Esophagus muscularis mucosa (tissue), 4 donors: Measurements from ENCODE around the gene DSCAML1. TPM values are rescaled to one million over a fixed set of nuclear protein-coding genes. Genes with fewer than 3 reads are reported as not detected.
"Not testable (repeated sequence)": the region's sequence is repeated elsewhere in the genome, so short reads cannot be mapped to it uniquely, and the experiment has no call there.

Experiments used
- DNase-seq: peaks from one replicate; pipeline ENCODE4 v3.0.0-alpha.2; 2017; ENCODE audit errors: extremely low spot score
- H3K27ac ChIP-seq, 4 donors: fragments of 200-600 bp; sonication (generic); replicated peaks in 1 of 4; 1 replicate in 3 of 4; 2 replicates in 1 of 4; pipeline ENCODE4 v1.5.1; 2016 to 2019; ENCODE audit warnings: mild to moderate bottlenecking in 1 of 4
- H3K27me3 ChIP-seq, 4 donors: fragments of 200-600 bp; sonication (generic); one replicate each; pipeline versions ENCODE4 v1.5.1 to v1.6.0; 2016 to 2019
- H3K36me3 ChIP-seq, 4 donors: fragments of 200-600 bp; sonication (generic); one replicate each; pipeline ENCODE4 v1.5.1; 2016 to 2019
- H3K4me1 ChIP-seq, 4 donors: fragments of 200-600 bp; sonication (generic); one replicate each; pipeline ENCODE4 v1.5.1; 2016 to 2019
- H3K4me3 ChIP-seq, 4 donors: fragments of 200-600 bp; sonication (generic); 1 replicate in 2 of 4; 2 replicates in 2 of 4; pipeline ENCODE4 v1.5.1; 2016 to 2019; ENCODE audit warnings: mild to moderate bottlenecking in 4 of 4, moderate library complexity in 1 of 4
- H3K9me3 ChIP-seq, 4 donors: fragments of 200-600 bp; sonication (generic); 1 replicate in 3 of 4; 2 replicates in 1 of 4; pipeline ENCODE4 v1.5.1; 2016 to 2019
- EP300 ChIP-seq: sonication (generic); formaldehyde crosslinking; IDR thresholded peaks from one replicate; pipeline ENCODE4 v1.6.1; 2017; ENCODE audit warnings: antibody characterized with exemption
- POLR2A ChIP-seq: fragments of 450-650 bp; IDR thresholded peaks from one replicate; pipeline ENCODE4 v1.6.1; 2017; ENCODE audit warnings: antibody characterized with exemption, moderate library complexity, mild to moderate bottlenecking, low read depth
- POLR2AphosphoS5 ChIP-seq, 2 donors: sonication (generic); formaldehyde crosslinking; IDR thresholded peaks; one replicate each; pipeline ENCODE4 v1.6.1; 2017; ENCODE audit warnings: antibody characterized with exemption in 2 of 2
- WGBS: methylation state at CpG from one replicate; pipeline ENCODE4 v1.1.5; 2018; 5-methylcytosine and 5-hydroxymethylcytosine counted together
- intact Hi-C: fragments of 100-400 bp; cut with DNase I; formaldehyde crosslinking; loops from one replicate; pipeline ENCODE4 v1.15.1; 2023
- total RNA-seq, 4 donors: library from RNA; depleted of rRNA; stranded (reverse); fragments of >200 nt; gene quantifications; one replicate each; pipeline versions ENCODE4 v1.1.0 to v1.2.1, GENCODE V29; 2016
- TF ChIP-seq, protein P1 (sequence below), 3 experiments: fragments of 200-600 bp in 2 of 3; fragments of 450-650 bp in 1 of 3; sonication (generic) in 2 of 3; IDR thresholded peaks; one replicate each; pipeline ENCODE4 v1.5.1; 2017 to 2019; ENCODE audit warnings: antibody characterized with exemption in 3 of 3, mild to moderate bottlenecking in 2 of 3, moderate library complexity in 1 of 3

The DSCAML1 gene
- total RNA-seq, 4 donors from 2014 or later: 0.50 to 5.8 (median 1.2) TPM

DNA sequence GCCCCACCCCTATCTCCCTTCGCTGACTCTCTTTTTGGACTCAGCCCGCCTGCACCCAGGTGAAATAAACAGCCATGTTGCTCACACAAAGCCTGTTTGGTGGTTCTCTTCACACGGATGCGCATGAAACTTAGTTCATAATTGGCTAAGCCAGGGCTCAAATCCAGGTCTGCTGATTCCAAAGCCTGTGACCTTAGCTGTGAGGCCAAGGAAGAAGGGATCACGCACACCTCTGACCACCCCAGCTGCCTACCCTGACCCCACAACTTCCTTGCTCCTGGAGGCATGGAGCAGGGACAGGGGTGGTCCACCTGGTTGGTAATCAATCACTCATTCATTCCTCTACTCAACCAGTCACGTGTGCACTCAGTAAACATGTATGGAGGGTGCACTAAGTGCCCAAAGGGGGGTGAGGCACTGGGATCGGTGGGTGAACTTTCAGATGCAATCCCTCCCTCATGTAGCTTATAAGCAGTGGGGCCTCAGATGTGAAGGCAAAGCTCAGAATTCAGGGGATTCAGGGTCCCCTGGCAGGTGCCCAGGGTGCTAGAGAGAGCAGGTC lies 17.3 kb upstream of the DSCAML1 start:
- no peak for DNase-seq
- Histone ChIP-seq H3K27me3 (peaks cover 0 to 4% (median 0%) of the 10 kb centered on the region in 4 donors), H3K4me1 (peaks cover 16 to 56% (median 47%) of the 10 kb centered on the region in 4 donors), H3K9me3 (no peaks in the 10 kb centered on the region), H3K4me3 (no peak overlapping the region), H3K36me3 (no peaks in the 10 kb centered on the region), H3K27ac (peak overlapping the region in 3 of 4 donors; percentile 41 to 66 (median 54))
- 85% methylated on average over 7 of the region's 7 CpGs for WGBS
- intact Hi-C loops: no loop called here
- TF ChIP-seq EP300 (no peak), POLR2AphosphoS5 (IDR thresholded peaks at IDR 0.05) (no peak)
- TF ChIP-seq, protein P1, sequence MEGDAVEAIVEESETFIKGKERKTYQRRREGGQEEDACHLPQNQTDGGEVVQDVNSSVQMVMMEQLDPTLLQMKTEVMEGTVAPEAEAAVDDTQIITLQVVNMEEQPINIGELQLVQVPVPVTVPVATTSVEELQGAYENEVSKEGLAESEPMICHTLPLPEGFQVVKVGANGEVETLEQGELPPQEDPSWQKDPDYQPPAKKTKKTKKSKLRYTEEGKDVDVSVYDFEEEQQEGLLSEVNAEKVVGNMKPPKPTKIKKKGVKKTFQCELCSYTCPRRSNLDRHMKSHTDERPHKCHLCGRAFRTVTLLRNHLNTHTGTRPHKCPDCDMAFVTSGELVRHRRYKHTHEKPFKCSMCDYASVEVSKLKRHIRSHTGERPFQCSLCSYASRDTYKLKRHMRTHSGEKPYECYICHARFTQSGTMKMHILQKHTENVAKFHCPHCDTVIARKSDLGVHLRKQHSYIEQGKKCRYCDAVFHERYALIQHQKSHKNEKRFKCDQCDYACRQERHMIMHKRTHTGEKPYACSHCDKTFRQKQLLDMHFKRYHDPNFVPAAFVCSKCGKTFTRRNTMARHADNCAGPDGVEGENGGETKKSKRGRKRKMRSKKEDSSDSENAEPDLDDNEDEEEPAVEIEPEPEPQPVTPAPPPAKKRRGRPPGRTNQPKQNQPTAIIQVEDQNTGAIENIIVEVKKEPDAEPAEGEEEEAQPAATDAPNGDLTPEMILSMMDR (IDR thresholded peaks at IDR 0.05): no peak

DNA sequence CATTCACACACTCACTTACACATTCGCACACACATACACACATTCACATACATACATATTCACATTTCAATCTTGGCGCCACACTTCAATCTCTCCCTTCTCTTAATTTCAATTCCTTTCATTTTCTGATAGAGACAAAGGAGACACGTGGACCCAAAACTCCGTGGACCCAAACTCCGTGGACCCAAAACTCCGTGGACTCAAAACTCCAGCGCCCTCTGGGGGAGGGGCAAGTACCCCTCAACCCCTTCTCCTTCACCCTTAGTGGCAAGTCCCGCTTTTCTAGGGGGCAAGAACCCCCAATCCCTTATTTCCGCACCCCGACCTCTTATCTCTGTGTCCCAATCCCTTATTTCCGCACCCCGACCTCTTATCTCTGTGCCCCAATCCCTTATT lies 13.0 kb upstream of the DSCAML1 start:
- WGBS: 88% methylated on average over 12 of the region's 12 CpGs
- H3K27ac ChIP-seq, H3K9me3 ChIP-seq, H3K4me3 ChIP-seq, intact Hi-C loops, H3K36me3 ChIP-seq, DNase-seq: not testable (repeated sequence)
- H3K4me1 ChIP-seq: peaks cover 3 to 30% (median 25%) of the 10 kb centered on the region in 4 donors
- H3K27me3 ChIP-seq: peaks cover 0 to 24% (median 0%) of the 10 kb centered on the region in 4 donors

DNA sequence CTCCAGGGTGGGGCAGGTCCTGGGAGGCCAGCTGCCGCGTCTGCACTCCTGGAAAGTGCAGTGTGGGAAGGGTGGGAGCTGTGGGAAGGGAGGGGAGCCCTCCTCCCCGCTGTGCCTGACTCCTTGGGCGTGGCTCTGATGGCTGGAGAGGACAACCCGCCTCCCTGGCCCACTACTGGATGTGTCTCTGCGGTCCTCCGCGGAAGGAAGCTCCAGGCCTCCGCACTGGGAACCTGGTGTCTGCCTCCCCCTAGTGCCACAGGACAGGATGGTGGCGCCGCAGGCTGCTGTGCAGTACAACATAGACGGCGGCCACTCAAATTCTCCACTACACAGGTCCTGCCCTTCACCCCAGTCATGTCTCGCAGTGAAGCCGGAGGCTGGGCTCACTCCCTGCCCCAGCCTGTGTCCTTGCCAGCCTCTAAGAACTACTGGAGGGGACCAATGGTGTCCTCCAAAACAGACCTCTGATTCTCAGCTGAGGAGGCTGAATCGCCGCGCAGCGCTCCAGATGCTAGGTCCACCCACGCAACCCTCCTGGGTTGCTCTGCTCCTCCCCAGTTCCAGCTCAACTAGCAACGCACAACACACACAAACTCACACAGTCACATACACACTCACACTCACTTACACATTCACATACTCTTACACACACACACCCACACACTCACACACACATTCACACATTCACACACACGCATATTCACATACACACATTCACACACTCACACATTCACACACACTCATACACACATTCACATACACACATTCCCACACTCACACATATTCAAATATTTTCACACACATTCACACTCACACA lies 12.4 kb upstream of the DSCAML1 start:
- no peak for DNase-seq
- TF ChIP-seq EP300: no peak
- TF ChIP-seq, protein P1 (IDR thresholded peaks at IDR 0.05): peak; percentile 40 to 47 (median 44)
- Histone ChIP-seq H3K4me3 (peak overlapping the region in 3 of 4 donors; percentile 1 to 21 (median 9)), H3K27me3 (peaks cover 0 to 24% (median 0%) of the 10 kb centered on the region in 4 donors), H3K27ac (peak overlapping the region; percentile 42 to 52 (median 46)), H3K36me3 (no peaks in the 10 kb centered on the region), H3K9me3 (no peaks in the 10 kb centered on the region), H3K4me1 (peaks cover 0 to 24% (median 19%) of the 10 kb centered on the region in 4 donors)
- WGBS: 64% methylated on average over 13 of the region's 22 CpGs
- intact Hi-C loops: loop anchor here (5.0 to 10.0 kb wide), 2 partner anchors 135 to 243 kb away; no protein-coding TSS in a partner anchor

DNA sequence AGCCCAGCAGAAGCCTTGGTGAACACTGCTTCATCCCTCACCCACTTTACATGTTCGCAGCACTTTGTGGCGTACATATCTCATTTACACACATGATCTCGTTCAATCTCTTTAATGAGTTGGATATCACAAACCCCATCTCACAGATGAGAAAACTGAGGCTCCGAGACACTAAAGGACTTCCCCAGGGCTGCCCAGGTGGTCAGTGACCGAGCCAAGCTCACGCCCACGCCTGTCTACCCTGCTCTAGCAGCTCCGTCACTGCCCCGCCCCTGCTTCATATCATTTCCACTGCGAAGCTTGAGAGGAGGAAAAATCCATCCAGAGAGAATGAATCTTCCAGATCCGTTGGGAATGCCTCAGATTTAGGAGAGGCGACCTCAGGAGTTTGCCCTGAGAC lies 11.8 kb upstream of the DSCAML1 start:
- DNase-seq: no peak
- intact Hi-C loops: loop anchor here (5.0 to 10.0 kb wide), 2 partner anchors 136 to 244 kb away; no protein-coding TSS in a partner anchor
- H3K9me3 ChIP-seq: no peaks in the 10 kb centered on the region
- H3K27ac ChIP-seq: peak overlapping the region; percentile 42 to 52 (median 46)
- peaks cover 0 to 23% (median 17%) of the 10 kb centered on the region in 4 donors for H3K4me1 ChIP-seq
- peak overlapping the region in 2 of 4 donors; percentile 1 to 21 for H3K4me3 ChIP-seq
- H3K27me3 ChIP-seq: peaks cover 0 to 24% (median 0%) of the 10 kb centered on the region in 4 donors
- WGBS: 73% methylated on average over 9 of the region's 12 CpGs
- TF ChIP-seq, protein P1 (IDR thresholded peaks at IDR 0.05): no peak
- TF ChIP-seq POLR2AphosphoS5 (IDR thresholded peaks at IDR 0.05): no peak
- TF ChIP-seq POLR2A: no peak
- no peak for TF ChIP-seq EP300
- no peaks in the 10 kb centered on the region for H3K36me3 ChIP-seq
